ENCODE results near the gene NR3C2.

DNA sequence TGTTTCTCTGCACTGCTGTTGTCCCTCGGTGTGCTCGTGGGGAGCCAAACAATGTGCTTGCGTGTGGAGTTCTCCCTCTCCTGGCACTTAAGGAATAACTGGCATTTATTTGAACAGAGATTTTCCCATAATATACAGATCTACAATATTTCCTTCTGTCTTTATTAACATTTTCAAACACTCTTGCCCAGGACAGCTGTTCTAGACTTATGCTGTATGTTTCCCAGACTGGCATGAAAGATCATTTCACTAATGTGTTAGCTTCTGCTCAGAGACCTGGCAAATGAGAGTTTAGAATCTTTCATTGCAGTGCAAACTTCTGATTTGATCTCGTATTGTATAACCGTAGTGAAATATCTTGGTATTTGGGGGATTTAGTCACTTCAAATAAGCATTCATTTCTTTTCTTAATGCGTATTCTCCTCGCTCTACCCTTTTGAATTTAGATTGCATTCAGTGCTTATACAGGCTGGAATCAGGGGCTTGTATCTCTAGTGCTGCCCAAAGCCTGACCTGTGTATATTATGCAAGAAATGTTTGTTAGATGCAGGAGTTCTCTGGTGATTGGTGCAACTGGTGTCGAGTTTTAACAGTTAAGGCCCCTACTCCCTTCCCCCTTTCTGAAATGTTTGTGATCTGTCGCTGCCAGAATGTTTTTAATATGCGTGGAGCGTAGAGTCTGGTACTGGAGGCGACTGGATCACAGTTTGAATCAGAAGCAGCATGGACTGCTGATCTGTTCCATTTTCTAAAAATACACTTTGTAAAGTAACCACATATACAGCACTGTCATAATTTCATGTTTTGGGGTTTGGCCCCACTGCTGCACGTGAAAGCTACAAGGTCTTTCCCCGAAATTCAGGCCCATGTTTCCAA, 384.0 kb downstream of the NR3C2 start:
- TF ChIP-seq, protein P1, sequence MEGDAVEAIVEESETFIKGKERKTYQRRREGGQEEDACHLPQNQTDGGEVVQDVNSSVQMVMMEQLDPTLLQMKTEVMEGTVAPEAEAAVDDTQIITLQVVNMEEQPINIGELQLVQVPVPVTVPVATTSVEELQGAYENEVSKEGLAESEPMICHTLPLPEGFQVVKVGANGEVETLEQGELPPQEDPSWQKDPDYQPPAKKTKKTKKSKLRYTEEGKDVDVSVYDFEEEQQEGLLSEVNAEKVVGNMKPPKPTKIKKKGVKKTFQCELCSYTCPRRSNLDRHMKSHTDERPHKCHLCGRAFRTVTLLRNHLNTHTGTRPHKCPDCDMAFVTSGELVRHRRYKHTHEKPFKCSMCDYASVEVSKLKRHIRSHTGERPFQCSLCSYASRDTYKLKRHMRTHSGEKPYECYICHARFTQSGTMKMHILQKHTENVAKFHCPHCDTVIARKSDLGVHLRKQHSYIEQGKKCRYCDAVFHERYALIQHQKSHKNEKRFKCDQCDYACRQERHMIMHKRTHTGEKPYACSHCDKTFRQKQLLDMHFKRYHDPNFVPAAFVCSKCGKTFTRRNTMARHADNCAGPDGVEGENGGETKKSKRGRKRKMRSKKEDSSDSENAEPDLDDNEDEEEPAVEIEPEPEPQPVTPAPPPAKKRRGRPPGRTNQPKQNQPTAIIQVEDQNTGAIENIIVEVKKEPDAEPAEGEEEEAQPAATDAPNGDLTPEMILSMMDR (IDR thresholded peaks at IDR 0.05), result no peak
- TF ChIP-seq, protein P2, sequence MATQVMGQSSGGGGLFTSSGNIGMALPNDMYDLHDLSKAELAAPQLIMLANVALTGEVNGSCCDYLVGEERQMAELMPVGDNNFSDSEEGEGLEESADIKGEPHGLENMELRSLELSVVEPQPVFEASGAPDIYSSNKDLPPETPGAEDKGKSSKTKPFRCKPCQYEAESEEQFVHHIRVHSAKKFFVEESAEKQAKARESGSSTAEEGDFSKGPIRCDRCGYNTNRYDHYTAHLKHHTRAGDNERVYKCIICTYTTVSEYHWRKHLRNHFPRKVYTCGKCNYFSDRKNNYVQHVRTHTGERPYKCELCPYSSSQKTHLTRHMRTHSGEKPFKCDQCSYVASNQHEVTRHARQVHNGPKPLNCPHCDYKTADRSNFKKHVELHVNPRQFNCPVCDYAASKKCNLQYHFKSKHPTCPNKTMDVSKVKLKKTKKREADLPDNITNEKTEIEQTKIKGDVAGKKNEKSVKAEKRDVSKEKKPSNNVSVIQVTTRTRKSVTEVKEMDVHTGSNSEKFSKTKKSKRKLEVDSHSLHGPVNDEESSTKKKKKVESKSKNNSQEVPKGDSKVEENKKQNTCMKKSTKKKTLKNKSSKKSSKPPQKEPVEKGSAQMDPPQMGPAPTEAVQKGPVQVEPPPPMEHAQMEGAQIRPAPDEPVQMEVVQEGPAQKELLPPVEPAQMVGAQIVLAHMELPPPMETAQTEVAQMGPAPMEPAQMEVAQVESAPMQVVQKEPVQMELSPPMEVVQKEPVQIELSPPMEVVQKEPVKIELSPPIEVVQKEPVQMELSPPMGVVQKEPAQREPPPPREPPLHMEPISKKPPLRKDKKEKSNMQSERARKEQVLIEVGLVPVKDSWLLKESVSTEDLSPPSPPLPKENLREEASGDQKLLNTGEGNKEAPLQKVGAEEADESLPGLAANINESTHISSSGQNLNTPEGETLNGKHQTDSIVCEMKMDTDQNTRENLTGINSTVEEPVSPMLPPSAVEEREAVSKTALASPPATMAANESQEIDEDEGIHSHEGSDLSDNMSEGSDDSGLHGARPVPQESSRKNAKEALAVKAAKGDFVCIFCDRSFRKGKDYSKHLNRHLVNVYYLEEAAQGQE (IDR thresholded peaks at IDR 0.05; ENCODE audit: insufficient read depth in 1 of 2, low read depth in 2 of 2, low read length in 1 of 2), result no peak
- TF ChIP-seq TCF7L2 (IDR thresholded peaks at IDR 0.05; ENCODE audit: low read depth, low read length), result no peak
- TF ChIP-seq SIN3A (IDR thresholded peaks at IDR 0.05; ENCODE audit: borderline replicate concordance, insufficient read depth, low read depth, low read length), result no peak

All from Panc1 (cell line).